Pulmonary artery endothelial cell (primary cell): Measurements from ENCODE around the gene CD300LG. TPM values are rescaled to one million over a fixed set of nuclear protein-coding genes. Genes with fewer than 3 reads are reported as not detected.
"Not testable (repeated sequence)": the region's sequence is repeated elsewhere in the genome, so short reads cannot be mapped to it uniquely, and the experiment has no call there.

Experiments used
- DNase-seq: peaks from one replicate; pipeline ENCODE4 v3.0.0-alpha.2; 2011; ENCODE audit warnings: low read depth, low spot score
- total RNA-seq: library from RNA; depleted of rRNA; stranded (reverse); fragments of >200 nt; gene quantifications from 2 replicates; pipeline ENCODE4 v1.2.3, GENCODE V29; 2014

CD300LG gene
- total RNA-seq, 1 donor from 2014 or later, result not detected

DNA sequence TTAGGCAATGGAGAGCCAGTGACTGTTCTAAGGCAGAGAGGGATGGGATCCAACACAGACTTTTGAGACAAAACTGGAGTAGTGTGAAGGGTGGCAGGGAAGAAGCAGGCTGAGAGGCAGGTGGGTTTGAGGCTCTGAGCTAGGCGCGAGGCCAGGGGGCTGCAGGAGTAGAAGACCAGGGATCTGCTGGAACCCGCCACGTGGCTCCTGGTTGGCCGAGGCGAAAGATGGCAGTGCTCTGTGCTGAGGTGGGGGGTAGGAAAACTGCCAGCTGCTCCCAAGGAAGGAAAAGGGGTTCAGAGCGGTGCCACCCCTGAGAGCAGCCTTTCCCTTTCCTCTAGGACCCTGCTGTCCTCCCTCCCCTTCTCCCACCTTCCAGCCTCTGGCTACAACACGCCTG, 5.6 kb downstream of the CD300LG start:
- no peak for DNase-seq

GRCh38 chr17:43853546-43853945, 6.6 kb downstream of the CD300LG start:
- DNase-seq, result no peak

DNA sequence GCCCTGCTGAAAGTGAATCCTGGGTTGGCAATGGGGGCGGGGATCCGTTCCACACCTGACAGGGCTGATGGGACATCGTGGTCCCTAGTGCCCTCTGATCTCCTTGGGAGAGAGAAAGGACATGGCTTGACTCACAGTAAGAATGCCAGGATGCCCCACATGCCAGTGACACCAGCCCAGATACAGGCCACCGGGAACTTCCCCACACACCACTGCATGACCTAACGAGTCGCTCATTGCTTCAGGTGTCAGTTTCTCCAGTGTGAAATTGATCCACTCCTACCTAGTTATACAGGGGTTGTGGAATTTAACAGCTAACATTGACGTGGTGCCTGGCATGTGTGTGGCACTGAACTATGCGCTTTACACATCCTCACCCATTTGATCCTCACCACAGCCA, 7.5 kb downstream of the CD300LG start:
- DNase-seq, result no peak

- DNase-seq, result no peak
These were observed 8.1 kb downstream of the CD300LG start for GRCh38 chr17:43855061-43855460.

- DNase-seq, result no peak
These were observed 9.2 kb downstream of the CD300LG start for GRCh38 chr17:43856141-43856540.

DNA sequence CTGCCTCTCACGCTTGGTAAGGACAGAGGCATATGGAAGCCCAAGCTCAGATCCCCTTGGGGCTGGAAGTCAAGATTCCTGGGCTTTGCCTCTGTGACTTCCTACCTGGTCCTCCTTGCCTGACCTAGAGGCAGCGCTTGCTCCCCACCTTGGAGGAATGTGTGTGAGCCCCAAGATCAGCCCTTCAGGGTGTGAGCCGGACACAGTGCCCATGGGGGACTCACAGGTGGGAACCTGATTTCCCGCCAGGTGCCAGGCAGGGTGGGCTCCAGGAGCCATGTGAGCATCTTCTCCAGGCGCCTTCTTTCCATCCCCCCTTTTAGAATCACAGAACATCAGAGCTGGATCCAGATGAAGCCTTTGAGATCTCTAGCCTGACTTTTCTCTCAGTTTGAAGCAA, 10.2 kb downstream of the CD300LG start:
- DNase-seq, result no peak

DNA sequence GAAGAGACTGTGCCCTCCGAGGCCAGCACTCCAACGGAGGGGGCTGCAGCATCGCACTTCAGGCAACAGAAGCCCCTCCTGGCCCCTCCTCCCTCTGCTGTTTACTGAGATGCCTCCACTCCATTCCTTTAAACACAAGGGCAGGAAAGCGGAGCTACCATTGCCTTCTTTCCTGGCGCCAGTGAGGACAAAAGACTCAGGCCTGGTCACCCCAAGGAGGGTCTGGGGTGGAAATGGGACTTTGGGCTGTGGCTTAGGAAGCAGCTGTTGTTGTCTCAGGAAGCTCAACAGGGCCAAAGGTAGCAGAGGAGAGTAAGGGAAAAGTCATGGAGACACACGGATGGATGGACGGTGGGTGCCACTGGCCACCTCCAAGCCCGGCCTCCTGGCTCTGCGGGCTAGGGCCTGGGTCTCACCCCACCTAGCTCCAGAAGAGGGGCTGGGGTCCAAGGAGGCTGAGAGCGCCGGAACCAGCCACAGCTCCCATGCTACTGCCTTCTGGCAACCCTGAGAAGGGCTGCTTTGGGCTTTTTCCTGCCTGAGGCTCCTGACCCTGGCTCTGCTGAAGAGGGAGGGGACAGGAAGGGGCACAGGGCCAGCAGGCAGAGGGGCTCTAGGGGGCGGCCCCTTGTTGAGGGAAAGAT, 11.1 kb downstream of the CD300LG start:
- DNase-seq, result no peak

GRCh38 chr17:43860077-43860725, 13.2 kb downstream of the CD300LG start:
- no peak for DNase-seq

GRCh38 chr17:43860927-43861622, 14.1 kb downstream of the CD300LG start:
- no peak for DNase-seq

DNA sequence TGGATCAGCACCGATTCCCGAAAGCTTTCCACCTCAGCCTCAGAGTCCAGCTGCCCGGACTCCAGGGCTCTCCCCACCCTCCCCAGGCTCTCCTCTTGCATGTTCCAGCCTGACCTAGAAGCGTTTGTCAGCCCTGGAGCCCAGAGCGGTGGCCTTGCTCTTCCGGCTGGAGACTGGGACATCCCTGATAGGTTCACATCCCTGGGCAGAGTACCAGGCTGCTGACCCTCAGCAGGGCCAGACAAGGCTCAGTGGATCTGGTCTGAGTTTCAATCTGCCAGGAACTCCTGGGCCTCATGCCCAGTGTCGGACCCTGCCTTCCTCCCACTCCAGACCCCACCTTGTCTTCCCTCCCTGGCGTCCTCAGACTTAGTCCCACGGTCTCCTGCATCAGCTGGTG, 15.0 kb downstream of the CD300LG start:
- DNase-seq, result no peak

- no peak for DNase-seq
These were observed 17.4 kb downstream of the CD300LG start for GRCh38 chr17:43864161-43864984.

DNA sequence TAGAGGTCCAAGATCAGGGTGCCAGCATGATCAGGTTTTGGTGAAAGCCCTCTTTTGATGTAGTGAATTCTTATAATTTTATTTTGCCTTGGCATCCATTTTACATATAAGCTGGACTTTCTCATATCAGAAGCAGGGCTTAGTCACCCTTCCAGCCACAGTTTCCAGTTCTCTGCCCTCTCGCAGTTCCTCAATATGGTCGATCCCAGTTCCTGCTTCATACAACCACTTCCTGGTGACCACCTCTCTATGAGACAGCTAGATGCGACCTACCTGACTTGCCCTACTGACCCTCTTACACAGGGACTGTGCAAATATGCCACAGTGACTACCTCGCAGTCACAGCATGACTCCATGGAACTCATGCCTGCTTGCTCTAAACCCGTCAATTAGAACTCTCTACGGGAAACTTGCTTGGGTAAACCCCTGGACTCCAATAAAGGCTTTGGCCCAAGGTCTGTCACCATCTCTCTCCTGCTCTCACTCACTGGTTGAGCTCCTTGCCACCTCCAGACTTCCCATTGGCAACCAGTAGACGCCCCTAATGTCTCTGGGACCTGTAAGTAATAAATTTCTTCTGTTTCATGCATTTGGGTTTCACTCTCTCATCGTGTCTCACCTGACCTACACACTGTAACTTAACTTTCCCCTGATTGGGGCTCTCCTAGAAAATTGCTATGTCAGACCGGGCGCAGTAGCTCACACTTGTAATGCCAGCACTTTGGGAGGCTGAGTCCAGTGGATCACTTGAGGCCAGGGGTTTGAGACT, 21.4 kb downstream of the CD300LG start:
- DNase-seq, result no peak

GRCh38 chr17:43869031-43869430, 22.1 kb downstream of the CD300LG start:
- not testable (repeated sequence) for DNase-seq

GRCh38 chr17:43871946-43872690, 25.1 kb downstream of the CD300LG start:
- no peak for DNase-seq

DNA sequence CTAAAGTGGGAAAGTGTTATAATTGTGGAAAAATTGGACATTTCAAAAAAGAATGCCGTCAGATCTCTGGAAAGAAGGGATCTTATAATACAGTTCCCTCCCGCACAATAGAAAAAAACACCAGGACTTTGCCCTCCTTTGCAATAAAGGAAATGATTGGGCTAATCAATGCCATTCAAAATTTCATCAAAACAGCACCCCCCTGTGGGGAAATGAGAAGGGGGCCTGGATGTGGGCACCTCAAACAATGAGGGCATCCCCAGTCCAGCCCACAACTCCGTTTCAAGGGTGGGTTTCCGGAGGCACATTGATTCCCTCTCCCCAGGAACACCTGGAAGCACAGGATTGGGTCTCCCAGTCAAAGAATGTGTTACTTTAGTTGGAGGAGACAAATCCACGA, 26.1 kb downstream of the CD300LG start:
- no peak for DNase-seq

DNA sequence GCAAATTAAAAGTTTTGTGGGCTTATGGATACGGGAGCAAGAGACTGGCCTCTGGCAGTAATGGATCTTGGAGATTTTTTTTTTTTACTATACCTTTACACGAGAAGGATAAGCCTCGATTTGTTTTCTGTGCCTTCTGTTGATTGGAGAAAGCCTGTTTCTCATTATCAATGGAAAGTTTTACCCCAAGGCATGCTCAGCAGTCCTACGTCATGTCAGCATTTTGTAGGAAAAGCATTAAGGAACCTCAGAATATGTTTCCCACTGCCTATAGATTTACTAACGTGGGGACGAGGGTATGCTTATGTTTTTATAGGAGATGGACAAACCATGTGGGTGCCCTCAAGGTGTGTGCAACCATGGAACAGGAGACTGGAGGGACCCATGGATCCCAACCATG, 26.8 kb downstream of the CD300LG start:
- no peak for DNase-seq

GRCh38 chr17:43874293-43874692, 27.3 kb downstream of the CD300LG start:
- no peak for DNase-seq

- DNase-seq, result no peak
These were observed 28.6 kb downstream of the CD300LG start for GRCh38 chr17:43875476-43876147.

- DNase-seq, result no peak
These were observed 30.1 kb downstream of the CD300LG start for GRCh38 chr17:43877031-43877430.
